ENCODE results near the gene RAB14. TPM values are rescaled to one million over a fixed set of nuclear protein-coding genes. Genes with fewer than 3 reads are reported as not detected.

The RAB14 gene
- total and polyA plus RNA-seq, 2 donors (not counting 1 experiment from before 2014, with no cell fraction given), result 20.4 to 52.6 TPM

DNA sequence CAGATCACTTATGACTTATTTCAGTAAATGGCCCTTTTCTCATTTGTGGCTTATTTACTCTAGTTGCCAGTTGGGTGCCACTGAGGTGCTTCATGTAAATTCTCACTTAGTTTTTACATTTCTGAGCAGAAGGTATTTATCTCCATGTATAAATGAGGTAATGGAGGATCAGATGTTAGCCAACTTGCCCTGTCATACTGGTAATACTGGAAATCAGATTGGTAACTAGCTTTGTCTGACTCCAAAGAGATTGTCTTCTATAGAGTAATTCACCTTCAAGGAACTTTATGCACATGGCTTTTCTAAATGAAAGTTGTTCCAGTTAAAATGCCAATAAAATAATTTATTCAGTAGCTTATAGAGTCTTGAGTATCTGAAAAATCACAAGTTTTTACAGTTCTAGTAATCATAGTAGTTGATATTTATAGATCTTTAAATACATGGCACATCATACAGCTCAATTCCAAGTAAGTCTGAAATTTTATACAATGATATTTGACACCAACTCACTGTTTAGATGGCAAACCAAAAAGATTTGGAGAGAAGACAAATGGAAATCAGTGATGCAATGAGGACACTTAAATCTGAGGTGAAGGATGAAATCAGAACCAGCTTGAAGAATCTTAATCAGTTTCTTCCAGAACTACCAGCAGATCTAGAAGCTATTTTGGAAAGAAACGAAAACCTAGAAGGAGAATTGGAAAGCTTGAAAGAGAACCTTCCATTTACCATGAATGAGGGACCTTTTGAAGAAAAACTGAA lies 28.8 kb downstream of the RAB14 start:
- CTCF ChIA-PET, result interaction anchor here (0.7 to 1.4 kb wide), 7 partner anchors 9 to 147 kb away, joined by 3 to 4 read pairs (median 4); no protein-coding TSS in a partner anchor
- POLR2A ChIA-PET, result no interaction called here
- Histone ChIP-seq H3K27ac (ENCODE audit: low read length in 2 of 2) (peak overlapping the region in 1 of 2 donors; percentile 64), H3K27me3 (replicated peaks in 1 of 4; ENCODE audit: control extremely low read depth in 1 of 4, control insufficient read depth in 3 of 4, insufficient read depth in 4 of 4, low read length in 3 of 4) (no peaks in the 10 kb centered on the region), H3K4me3 (ENCODE audit: control extremely low read depth in 1 of 5, extremely low read depth in 1 of 5, insufficient read depth in 1 of 5, low read depth in 2 of 5, low read length in 4 of 5) (no peak overlapping the region), H3K36me3 (replicated peaks in 1 of 2; ENCODE audit: control extremely low read depth in 1 of 2, control insufficient read depth in 1 of 2, extremely low read depth in 1 of 2, insufficient read depth in 2 of 2, low read length in 1 of 2) (peaks cover 2 to 94% of the 10 kb centered on the region in 2 experiments), H2AFZ (ENCODE audit: insufficient read depth, low read depth, low read length, poor library complexity, severe bottlenecking) (no peak overlapping the region), H3K4me1 (ENCODE audit: control insufficient read depth in 2 of 2, insufficient read depth in 2 of 2, low read length in 2 of 2) (no peaks in the 10 kb centered on the region), H3K9ac (ENCODE audit: low read length) (no peak overlapping the region), H4K20me1 (ENCODE audit: control insufficient read depth, insufficient read depth, low read length, poor library complexity, severe bottlenecking) (peaks cover 4% of the 10 kb centered on the region), H3K79me2 (ENCODE audit: control insufficient read depth, insufficient read depth, low read length) (peaks cover 2% of the 10 kb centered on the region), H3K9me3 (ENCODE audit: control extremely low read depth in 1 of 3, control insufficient read depth in 2 of 3, insufficient read depth in 1 of 3, low read length in 2 of 3) (no peaks in the 10 kb centered on the region), H3K4me2 (replicated peaks; ENCODE audit: low read depth, low read length, poor library complexity, severe bottlenecking) (no peak overlapping the region)
- intact Hi-C loops (cut with micrococcal nuclease), result loop anchor here (2.0 kb wide), 1 partner anchor 14 kb away; no protein-coding TSS in a partner anchor
- WGBS (ENCODE audit: insufficient coverage), result no CpG with 5 or more reads among the region's 1 CpG
- TF ChIP-seq CTCF (IDR thresholded peaks at IDR 0.05), result no peak
- no peak for TF ChIP-seq EZH2 (IDR thresholded peaks at IDR 0.05; ENCODE audit: borderline replicate concordance, insufficient read depth, low read depth, low read length, poor library complexity, severe bottlenecking)
- ATAC-seq (ENCODE audit: low read depth) (no peak), DNase-seq (no peak)
- Mint-ChIP-seq H3K4me1 (peaks cover 7% of the 10 kb centered on the region), H3K27ac (no peak overlapping the region), H3K4me3 (no peak overlapping the region), H3K9me3 (ENCODE audit: insufficient read depth) (no peaks in the 10 kb centered on the region), H3K27me3 (no peaks in the 10 kb centered on the region)

GRCh38 chr9:121171236-121171635 lies 30.4 kb downstream of the RAB14 start:
- peak overlapping the region; percentile 50 for H3K27ac Mint-ChIP-seq

More at GRCh38 chr9:121171236-121171635, 30.4 kb downstream of the RAB14 start:
- Mint-ChIP-seq H3K27me3 (no peaks in the 10 kb centered on the region), H3K9me3 (ENCODE audit: insufficient read depth) (no peaks in the 10 kb centered on the region), H3K4me1 (peaks cover 4% of the 10 kb centered on the region), H3K4me3 (no peak overlapping the region)
- Histone ChIP-seq H3K4me1 (ENCODE audit: control insufficient read depth in 2 of 2, insufficient read depth in 2 of 2, low read length in 2 of 2) (no peaks in the 10 kb centered on the region), H3K27ac (ENCODE audit: low read length in 2 of 2) (no peak overlapping the region), H3K4me3 (ENCODE audit: control extremely low read depth in 1 of 5, extremely low read depth in 1 of 5, insufficient read depth in 1 of 5, low read depth in 2 of 5, low read length in 4 of 5) (no peak overlapping the region), H3K9me3 (ENCODE audit: control extremely low read depth in 1 of 3, control insufficient read depth in 2 of 3, insufficient read depth in 1 of 3, low read length in 2 of 3) (no peaks in the 10 kb centered on the region), H3K27me3 (replicated peaks in 1 of 4; ENCODE audit: control extremely low read depth in 1 of 4, control insufficient read depth in 3 of 4, insufficient read depth in 4 of 4, low read length in 3 of 4) (no peaks in the 10 kb centered on the region), H2AFZ (ENCODE audit: insufficient read depth, low read depth, low read length, poor library complexity, severe bottlenecking) (no peak overlapping the region), H3K36me3 (replicated peaks in 1 of 2; ENCODE audit: control extremely low read depth in 1 of 2, control insufficient read depth in 1 of 2, extremely low read depth in 1 of 2, insufficient read depth in 2 of 2, low read length in 1 of 2) (peaks cover 3 to 92% of the 10 kb centered on the region in 2 experiments), H3K9ac (ENCODE audit: low read length) (no peak overlapping the region), H4K20me1 (ENCODE audit: control insufficient read depth, insufficient read depth, low read length, poor library complexity, severe bottlenecking) (peaks cover under 1% of the 10 kb centered on the region), H3K79me2 (ENCODE audit: control insufficient read depth, insufficient read depth, low read length) (peaks cover 2% of the 10 kb centered on the region), H3K4me2 (replicated peaks; ENCODE audit: low read depth, low read length, poor library complexity, severe bottlenecking) (no peak overlapping the region)
- no peak for DNase-seq
- WGBS (ENCODE audit: insufficient coverage), result 62% methylated on average over 3 of the region's 5 CpGs
- ChIA-PET POLR2A (no interaction called here), CTCF (no interaction called here)
- TF ChIP-seq EZH2 (IDR thresholded peaks at IDR 0.05; ENCODE audit: borderline replicate concordance, insufficient read depth, low read depth, low read length, poor library complexity, severe bottlenecking) (no peak), CTCF (IDR thresholded peaks at IDR 0.05) (no peak)
- intact Hi-C loops (cut with micrococcal nuclease), result no loop called here
- ATAC-seq (ENCODE audit: low read depth), result no peak
